Keratinocyte (primary cell): ENCODE data around the gene DMD.

Experiments used
- CTCF ChIP-seq, 3 experiments: IDR thresholded peaks in 1 of 3; conservative IDR thresholded peaks in 1 of 3; optimal IDR thresholded peaks in 1 of 3; 2 replicates in 2 of 3; 3 replicates in 1 of 3; pipeline versions ENCODE3 to v1.5.1; 2011; ENCODE audit warnings: low read length in 3 of 3, mild to moderate bottlenecking in 3 of 3, moderate library complexity in 2 of 3, control low read depth in 1 of 3, inconsistent platforms in 1 of 3; ENCODE audit not compliant: insufficient read depth in 2 of 3; ENCODE audit errors: extremely low read depth in 1 of 3
- EZH2 ChIP-seq: IDR thresholded peaks from one replicate; pipeline ENCODE4 v1.6.1; 2012; ENCODE audit warnings: inconsistent platforms, mild to moderate bottlenecking, low read length, moderate library complexity

GRCh38 chrX:32280921-32281320 lies 930.4 kb downstream of the DMD start:
- TF ChIP-seq CTCF (optimal IDR thresholded peaks at IDR 0.05 in 1 of 3, IDR thresholded peaks at IDR 0.05 in 1 of 3, conservative IDR thresholded peaks at IDR 0.05 in 1 of 3; ENCODE audit: extremely low read depth in 1 of 3, insufficient read depth in 2 of 3, low read length in 3 of 3) (no peak), EZH2 (no peak)
